Endothelial cell of umbilical vein (primary cell): ENCODE data around the gene RNF214. TPM values are rescaled to one million over a fixed set of nuclear protein-coding genes. Genes with fewer than 3 reads are reported as not detected.

ENCODE experiments used
- BruUV-seq: library from RNA; stranded (reverse); fragments of 400-500 nt; replicated peaks from 2 replicates; lab custom pipeline; 2021; lab: Mats Ljungman, UMichigan
- CTCF ChIA-PET: fragments of 300-600, 350-600 bp; sonication (Branson Sonifier 250); formaldehyde crosslinking; loops from one replicate; lab custom pipeline; 2021; ENCODE audit warnings: antibody characterized with exemption, inconsistent platforms; lab: Charles Lee
- POLR2A ChIA-PET: fragments of 300-600, 350-600 bp; sonication (Branson Sonifier 250); formaldehyde crosslinking; loops from one replicate; lab custom pipeline; 2021; ENCODE audit warnings: antibody characterized with exemption, inconsistent platforms; lab: Charles Lee
- DNase-seq: peaks from one replicate; pipeline ENCODE4 v3.0.0-alpha.2; 2011; ENCODE audit warnings: low read depth, low spot score
- FAIRE-seq: peaks from 2 replicates; lab custom pipeline; 2011; peaks lifted over from hg19 to GRCh38; lab: Jason Lieb, UNC
- H2AFZ ChIP-seq: 2 replicates; pipeline ENCODE4 v1.6.0; 2012; ENCODE audit warnings: low read depth, low read length, control low read depth, inconsistent platforms
- H3K27ac ChIP-seq: 2 replicates; pipeline ENCODE4 v1.5.1; 2011; ENCODE audit warnings: low read depth, mild to moderate bottlenecking, control low read depth, low read length, moderate library complexity; ENCODE audit not compliant: insufficient read depth
- H3K27me3 ChIP-seq, 2 experiments: 2 replicates each; pipeline versions ENCODE4 v1.6.0 to v1.6.1; 2011; ENCODE audit warnings: low read length in 2 of 2, mixed read lengths in 1 of 2; ENCODE audit not compliant: control insufficient read depth in 2 of 2, insufficient read depth in 2 of 2
- H3K36me3 ChIP-seq, 2 experiments: 2 replicates in 1 of 2; 3 replicates in 1 of 2; pipeline ENCODE4 v1.5.1; 2011; ENCODE audit warnings: low read length in 2 of 2, mild to moderate bottlenecking in 1 of 2, moderate library complexity in 1 of 2; ENCODE audit not compliant: control insufficient read depth in 2 of 2, insufficient read depth in 2 of 2; ENCODE audit errors: extremely low read depth in 1 of 2
- H3K4me1 ChIP-seq: 3 replicates; pipeline ENCODE4 v1.5.1; 2011; ENCODE audit warnings: mild to moderate bottlenecking, low read length; ENCODE audit not compliant: control insufficient read depth, insufficient read depth; ENCODE audit errors: extremely low read depth
- H3K4me2 ChIP-seq: 2 replicates; pipeline ENCODE4 v1.6.1; 2011; ENCODE audit warnings: low read length, control low read depth, mixed read lengths; ENCODE audit not compliant: insufficient read depth
- H3K4me3 ChIP-seq, 3 experiments: fragments of 200-600 bp in 1 of 3; sonication (generic), shearing (Covaris generic) in 1 of 3; replicated peaks in 1 of 3; 2 replicates each; pipeline ENCODE4 v1.5.1; 2011 to 2016; ENCODE audit warnings: control low read depth in 3 of 3, low read length in 3 of 3, mild to moderate bottlenecking in 2 of 3, inconsistent platforms in 1 of 3, low read depth in 1 of 3, moderate library complexity in 1 of 3; ENCODE audit not compliant: insufficient read depth in 1 of 3
- H3K79me2 ChIP-seq: 2 replicates; pipeline ENCODE4 v1.6.0; 2012; ENCODE audit warnings: low read length, inconsistent platforms; ENCODE audit not compliant: control insufficient read depth, insufficient read depth
- H3K9ac ChIP-seq: replicated peaks from 2 replicates; pipeline ENCODE3; 2011; ENCODE audit warnings: low read length, control low read depth; ENCODE audit not compliant: insufficient read depth; ENCODE audit errors: extremely low read depth
- H3K9me1 ChIP-seq: replicated peaks from 3 replicates; pipeline ENCODE4 v1.6.0; 2011; ENCODE audit warnings: mild to moderate bottlenecking, low read length; ENCODE audit not compliant: control insufficient read depth, insufficient read depth; ENCODE audit errors: extremely low read depth
- H3K9me3 ChIP-seq: replicated peaks from 2 replicates; pipeline ENCODE4 v1.5.1; 2012; ENCODE audit warnings: low read length, inconsistent platforms; ENCODE audit not compliant: control insufficient read depth, insufficient read depth
- H4K20me1 ChIP-seq: replicated peaks from 2 replicates; pipeline ENCODE3; 2011; ENCODE audit warnings: mild to moderate bottlenecking, low read length; ENCODE audit not compliant: control insufficient read depth, insufficient read depth; ENCODE audit errors: extremely low read depth
- EZH2 ChIP-seq: IDR thresholded peaks from 2 replicates; pipeline ENCODE4 v1.6.1; 2012; ENCODE audit warnings: borderline replicate concordance, low read depth, mild to moderate bottlenecking, moderate library complexity, low read length, inconsistent platforms; ENCODE audit not compliant: severe bottlenecking
- FOS ChIP-seq: IDR thresholded peaks from 2 replicates; pipeline ENCODE4 v1.6.1; 2011; ENCODE audit warnings: mild to moderate bottlenecking, low read length, moderate library complexity, borderline replicate concordance; ENCODE audit not compliant: insufficient read depth
- GATA2 ChIP-seq: IDR thresholded peaks from 2 replicates; pipeline ENCODE4 v1.7.0; 2011; ENCODE audit warnings: low read depth, mild to moderate bottlenecking, moderate library complexity, mixed read lengths, low read length; ENCODE audit not compliant: insufficient read length, insufficient read depth
- JUN ChIP-seq: IDR thresholded peaks from 2 replicates; pipeline ENCODE4 v1.6.1; 2011; ENCODE audit warnings: borderline replicate concordance, low read depth; ENCODE audit not compliant: insufficient read length, insufficient read depth
- MYC ChIP-seq: IDR thresholded peaks from one replicate; pipeline ENCODE4 v1.6.1; 2011; ENCODE audit warnings: mild to moderate bottlenecking, low read depth, low read length
- POLR2A ChIP-seq: IDR thresholded peaks from 2 replicates; pipeline ENCODE4 v1.6.1; 2012; ENCODE audit warnings: low read depth, mild to moderate bottlenecking, control low read depth, low read length
- POLR2AphosphoS5 ChIP-seq: IDR thresholded peaks from 2 replicates; pipeline ENCODE4 v1.6.1; 2012; ENCODE audit warnings: low read depth, mild to moderate bottlenecking, control low read depth, low read length, moderate library complexity; ENCODE audit not compliant: insufficient read depth
- dilution Hi-C: fragments of 300-500 bp; cut with MboI; formaldehyde crosslinking; loops from one replicate; pipeline ENCODE4 v1.15.0; 2019; ENCODE audit warnings: low sequenced_read_pairs; ENCODE audit not compliant: extremely low pct_ligation_motif_present
- intact Hi-C: fragments of 100-400 bp; cut with micrococcal nuclease; formaldehyde crosslinking; loops from one replicate; pipeline ENCODE4 v1.10.0; 2022
- polyA plus RNA-seq, 4 experiments: library from polyadenylated mRNA; depleted of rRNA in 3 of 4; stranded (reverse) in 3 of 4; unstranded in 1 of 4; fragments of >200 nt; gene quantifications; 2 replicates each; pipeline versions ENCODE4 v1.2.1 to v1.2.3, GENCODE V29; 2011 to 2012; ENCODE audit warnings: missing spikeins in 1 of 4
- total RNA-seq: library from RNA; stranded (reverse); gene quantifications from 2 replicates; pipeline ENCODE4 v1.2.3, GENCODE V29; 2021
- TF ChIP-seq, protein P1 (sequence below), 2 donors: IDR thresholded peaks; 1 replicate in 1 of 2; 2 replicates in 1 of 2; pipeline ENCODE4 v1.5.1; 2011; ENCODE audit warnings: low read length in 2 of 2, mild to moderate bottlenecking in 2 of 2, moderate library complexity in 2 of 2, control low read depth in 1 of 2, inconsistent platforms in 1 of 2, low read depth in 1 of 2; ENCODE audit not compliant: insufficient read depth in 1 of 2; ENCODE audit errors: extremely low read depth in 1 of 2
- TF ChIP-seq, protein P2 (sequence below): IDR thresholded peaks from 2 replicates; pipeline ENCODE4 v1.6.1; 2011; ENCODE audit not compliant: insufficient read depth, insufficient read length

Gene RNF214
- total and polyA plus RNA-seq, 2 donors (not counting 3 experiments of a cell fraction or from before 2014, with no cell fraction given): 24.3 to 28.2 TPM

DNA sequence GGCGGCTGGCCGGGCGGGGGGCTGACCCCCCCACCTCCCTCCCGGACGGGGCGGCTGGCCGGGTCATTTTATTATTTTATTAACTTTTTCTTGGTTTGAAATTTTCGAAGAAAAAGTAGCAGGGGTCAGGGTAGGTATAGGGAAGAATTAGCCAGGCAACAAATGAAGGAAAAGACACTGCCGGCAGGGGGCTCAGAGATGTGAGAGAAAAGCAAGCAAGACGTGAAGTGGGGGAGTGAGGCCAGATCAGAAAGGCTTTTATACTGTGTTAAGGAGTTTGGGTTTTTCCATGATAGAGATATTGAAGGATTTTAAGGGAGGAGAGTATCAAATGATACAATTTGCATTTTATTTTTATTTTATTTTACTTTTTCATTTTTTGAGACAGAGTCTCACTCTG lies 19.0 kb downstream of the RNF214 start:
- H3K9me3 ChIP-seq: no peaks in the 10 kb centered on the region
- no peaks in the 10 kb centered on the region for H3K79me2 ChIP-seq
- no peak overlapping the region for H3K27ac ChIP-seq
- ChIA-PET POLR2A (no interaction called here), CTCF (no interaction called here)
- FAIRE-seq (no peak), DNase-seq (no peak)
- H3K4me1 ChIP-seq: no peaks in the 10 kb centered on the region
- H4K20me1 ChIP-seq: no peaks in the 10 kb centered on the region
- H2AFZ ChIP-seq: no peak overlapping the region
- no TSS peak for BruUV-seq
- dilution Hi-C loops (no loop called here), intact Hi-C loops (no loop called here)
- no peak overlapping the region for H3K4me2 ChIP-seq
- TF ChIP-seq POLR2A: no peak
- TF ChIP-seq, protein P1, sequence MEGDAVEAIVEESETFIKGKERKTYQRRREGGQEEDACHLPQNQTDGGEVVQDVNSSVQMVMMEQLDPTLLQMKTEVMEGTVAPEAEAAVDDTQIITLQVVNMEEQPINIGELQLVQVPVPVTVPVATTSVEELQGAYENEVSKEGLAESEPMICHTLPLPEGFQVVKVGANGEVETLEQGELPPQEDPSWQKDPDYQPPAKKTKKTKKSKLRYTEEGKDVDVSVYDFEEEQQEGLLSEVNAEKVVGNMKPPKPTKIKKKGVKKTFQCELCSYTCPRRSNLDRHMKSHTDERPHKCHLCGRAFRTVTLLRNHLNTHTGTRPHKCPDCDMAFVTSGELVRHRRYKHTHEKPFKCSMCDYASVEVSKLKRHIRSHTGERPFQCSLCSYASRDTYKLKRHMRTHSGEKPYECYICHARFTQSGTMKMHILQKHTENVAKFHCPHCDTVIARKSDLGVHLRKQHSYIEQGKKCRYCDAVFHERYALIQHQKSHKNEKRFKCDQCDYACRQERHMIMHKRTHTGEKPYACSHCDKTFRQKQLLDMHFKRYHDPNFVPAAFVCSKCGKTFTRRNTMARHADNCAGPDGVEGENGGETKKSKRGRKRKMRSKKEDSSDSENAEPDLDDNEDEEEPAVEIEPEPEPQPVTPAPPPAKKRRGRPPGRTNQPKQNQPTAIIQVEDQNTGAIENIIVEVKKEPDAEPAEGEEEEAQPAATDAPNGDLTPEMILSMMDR (IDR thresholded peaks at IDR 0.05; ENCODE audit: extremely low read depth in 1 of 2, insufficient read depth in 1 of 2, low read depth in 1 of 2, low read length in 2 of 2): no peak
- H3K9ac ChIP-seq: no peak overlapping the region
- H3K9me1 ChIP-seq: no peaks in the 10 kb centered on the region
- H3K36me3 ChIP-seq: peaks cover 5 to 10% of the 10 kb centered on the region in 2 experiments
- no peaks in the 10 kb centered on the region for H3K27me3 ChIP-seq
- no peak overlapping the region for H3K4me3 ChIP-seq

DNA sequence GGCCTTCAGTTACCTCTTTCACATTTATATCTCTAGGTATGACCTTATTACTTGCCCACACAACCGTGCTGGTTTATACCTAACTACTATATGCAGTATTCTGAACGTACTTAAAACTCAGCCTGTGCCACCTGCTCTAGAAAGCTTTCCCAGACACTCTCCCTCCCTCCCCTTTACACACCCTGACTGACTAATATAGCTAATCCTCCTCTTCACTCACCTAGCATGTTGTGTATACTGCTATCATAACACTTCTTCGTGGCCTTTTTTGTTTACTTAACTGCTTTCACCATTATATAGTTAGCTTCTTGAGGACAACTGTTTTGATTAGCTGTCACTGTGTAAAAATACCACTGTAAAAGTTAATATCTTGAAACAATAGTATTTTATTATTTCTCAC lies 23.5 kb downstream of the RNF214 start:
- intact Hi-C loops (no loop called here), dilution Hi-C loops (no loop called here)
- POLR2A ChIA-PET: no interaction called here
- H2AFZ ChIP-seq: no peak overlapping the region
- no peaks in the 10 kb centered on the region for H3K9me3 ChIP-seq
- no peak for TF ChIP-seq GATA2
- TF ChIP-seq, protein P1 (IDR thresholded peaks at IDR 0.05; ENCODE audit: extremely low read depth in 1 of 2, insufficient read depth in 1 of 2, low read depth in 1 of 2, low read length in 2 of 2): no peak
- TF ChIP-seq JUN: no peak
- TF ChIP-seq, protein P2, sequence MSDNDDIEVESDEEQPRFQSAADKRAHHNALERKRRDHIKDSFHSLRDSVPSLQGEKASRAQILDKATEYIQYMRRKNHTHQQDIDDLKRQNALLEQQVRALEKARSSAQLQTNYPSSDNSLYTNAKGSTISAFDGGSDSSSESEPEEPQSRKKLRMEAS: no peak
- no peak for TF ChIP-seq EZH2
- no peak for TF ChIP-seq MYC
- no peak for TF ChIP-seq POLR2A
- no peak for TF ChIP-seq FOS
- no peak for TF ChIP-seq POLR2AphosphoS5
- no peaks in the 10 kb centered on the region for H3K9me1 ChIP-seq
- H3K4me2 ChIP-seq: no peak overlapping the region
- H3K27me3 ChIP-seq: no peaks in the 10 kb centered on the region
- DNase-seq (no peak), FAIRE-seq (no peak)
- H3K36me3 ChIP-seq: peaks cover 2 to 4% of the 10 kb centered on the region in 2 experiments
- no TSS peak for BruUV-seq
- CTCF ChIA-PET: interaction anchor here (1.3 to 1.5 kb wide), 2 partner anchors 16 to 24 kb away, joined by 3 to 4 read pairs; partner anchors contain the start of genes PCSK7 and RNF214
- H3K4me1 ChIP-seq: no peaks in the 10 kb centered on the region
- H3K9ac ChIP-seq: no peak overlapping the region
- H3K79me2 ChIP-seq: no peaks in the 10 kb centered on the region
- H3K27ac ChIP-seq: no peak overlapping the region
- no peaks in the 10 kb centered on the region for H4K20me1 ChIP-seq
- H3K4me3 ChIP-seq: no peak overlapping the region
